GM23248 (cell line): ENCODE results near the gene MLST8. TPM values are rescaled to one million over a fixed set of nuclear protein-coding genes. Genes with fewer than 3 reads are reported as not detected.
"Not testable (repeated sequence)": the region's sequence is repeated elsewhere in the genome, so short reads cannot be mapped to it uniquely, and the experiment has no call there.

Experiments
- DNase-seq: peaks from one replicate; pipeline ENCODE4 v3.0.0-alpha.2; 2015
- H2AFZ ChIP-seq: fragments of 200-600 bp; sonication (generic); 2 replicates; pipeline ENCODE4 v1.6.1; 2016; ENCODE audit warnings: antibody characterized with exemption
- H3F3A ChIP-seq: fragments of 200-600 bp; sonication (generic); 2 replicates; pipeline ENCODE4 v1.6.1; 2016; ENCODE audit warnings: mild to moderate bottlenecking, antibody characterized with exemption, mixed run types; ENCODE audit not compliant: insufficient read depth
- H3K27ac ChIP-seq: fragments of 200-600 bp; sonication (generic); 2 replicates; pipeline ENCODE4 v1.5.1; 2016; ENCODE audit warnings: mild to moderate bottlenecking
- H3K27me3 ChIP-seq: fragments of 200-600 bp; sonication (generic); replicated peaks from 2 replicates; pipeline ENCODE4 v1.6.1; 2016; ENCODE audit warnings: mild to moderate bottlenecking; ENCODE audit not compliant: insufficient read depth
- H3K36me3 ChIP-seq: fragments of 200-600 bp; sonication (generic); 2 replicates; pipeline ENCODE4 v1.6.1; 2016; ENCODE audit warnings: low read depth, mild to moderate bottlenecking
- H3K4me1 ChIP-seq: fragments of 200-600 bp; sonication (generic); 2 replicates; pipeline ENCODE4 v1.6.1; 2016; ENCODE audit warnings: mild to moderate bottlenecking; ENCODE audit not compliant: insufficient read depth
- H3K4me2 ChIP-seq: fragments of 200-600 bp; sonication (generic); one replicate; pipeline ENCODE4 v1.6.1; 2016; ENCODE audit warnings: mild to moderate bottlenecking; ENCODE audit not compliant: unreplicated experiment
- H3K4me3 ChIP-seq: fragments of 200-600 bp; sonication (generic); 2 replicates; pipeline ENCODE4 v1.5.1; 2016; ENCODE audit warnings: mild to moderate bottlenecking
- H3K79me2 ChIP-seq: fragments of 200-600 bp; sonication (generic); 2 replicates; pipeline ENCODE4 v1.6.1; 2016; ENCODE audit warnings: mild to moderate bottlenecking; ENCODE audit not compliant: insufficient read depth
- H3K9ac ChIP-seq: fragments of 200-600 bp; sonication (generic); 2 replicates; pipeline ENCODE4 v1.6.1; 2016; ENCODE audit warnings: mild to moderate bottlenecking
- H3K9me2 ChIP-seq: fragments of 200-600 bp; sonication (generic); 2 replicates; pipeline ENCODE4 v1.6.1; 2016; ENCODE audit warnings: mixed run types, mild to moderate bottlenecking, moderate library complexity; ENCODE audit not compliant: insufficient read depth
- H3K9me3 ChIP-seq: fragments of 200-600 bp; sonication (generic); one replicate; pipeline ENCODE4 v1.6.1; 2017; ENCODE audit warnings: low read depth
- H4K20me1 ChIP-seq: fragments of 200-600 bp; sonication (generic); 2 replicates; pipeline ENCODE4 v1.6.0; 2016; ENCODE audit not compliant: insufficient read depth
- EZH2 ChIP-seq: fragments of 200-600 bp; sonication (generic); IDR thresholded peaks from 2 replicates; pipeline ENCODE4 v1.6.1; 2018; ENCODE audit warnings: antibody characterized with exemption, mild to moderate bottlenecking; ENCODE audit not compliant: insufficient read depth, poor library complexity, severe bottlenecking
- EZH2phosphoT487 ChIP-seq: fragments of 200-600 bp; sonication (generic); IDR thresholded peaks from 2 replicates; pipeline ENCODE4 v1.6.1; 2018; ENCODE audit warnings: antibody characterized with exemption, moderate library complexity, mild to moderate bottlenecking, low read depth; ENCODE audit not compliant: insufficient read depth
- WGBS, 2 experiments: methylation state at CpG; one replicate each; pipeline ENCODE4 v1.1.6; 2015 to 2017; ENCODE audit warnings: low lambda C conversion rate in 2 of 2, low coverage in 1 of 2; ENCODE audit errors: missing lambda C conversion rate in 2 of 2; 5-methylcytosine and 5-hydroxymethylcytosine counted together
- in situ Hi-C: fragments of 300-500 bp; cut with MboI; formaldehyde crosslinking; loops from 2 replicates; pipeline ENCODE4 v1.15.0; 2020
- polyA plus RNA-seq: library from polyadenylated mRNA; unstranded; fragments of >200 nt; fragmentation: Nextera tagmentation; extraction: Ambion mirVana; gene quantifications from 2 replicates; pipeline ENCODE4 v1.2.1, GENCODE V29; 2016
- total RNA-seq: library from RNA; depleted of rRNA; stranded (reverse); fragments of >200 nt; shearing (Covaris generic); gene quantifications from 2 replicates; pipeline ENCODE4 v1.2.3, GENCODE V29; 2014; rRNA removed

Gene MLST8
- total and polyA plus RNA-seq, 2 experiments from 2014 or later = 46.5 to 62.9 TPM

- Histone ChIP-seq H3F3A (peaks cover 32% of the 10 kb centered on the region), H3K9ac (no peak overlapping the region), H3K27ac (peak overlapping the region; percentile 73), H3K4me3 (no peak overlapping the region), H3K36me3 (peaks cover 38% of the 10 kb centered on the region), H3K27me3 (no peaks in the 10 kb centered on the region), H2AFZ (no peak overlapping the region), H3K9me3 (no peaks in the 10 kb centered on the region), H3K79me2 (peaks cover 59% of the 10 kb centered on the region), H3K9me2 (no peaks in the 10 kb centered on the region), H3K4me1 (peaks cover 14% of the 10 kb centered on the region; the same call in 1 of the 2 replicates), H3K4me2 (no peak overlapping the region), H4K20me1 (0 out of 2 replicates have a peak, but pooled peaks cover 3% of the 10 kb centered on the region)
- TF ChIP-seq EZH2phosphoT487 (no peak), EZH2 (no peak)
- in situ Hi-C loops = no loop called here
- no peak for DNase-seq
- 98 to 99% methylated on average over 7 of the region's 7 CpGs for WGBS, 2 experiments
Observed at GRCh38 chr16:2252806-2253148, 47.5 kb downstream of the MLST8 start.

- H4K20me1 ChIP-seq = 0 out of 2 replicates have a peak, but pooled peaks cover 3% of the 10 kb centered on the region
- peaks cover 44% of the 10 kb centered on the region for H3K36me3 ChIP-seq
- peaks cover 59% of the 10 kb centered on the region for H3K79me2 ChIP-seq
Observed at GRCh38 chr16:2253293-2253692, 48.0 kb downstream of the MLST8 start.

GRCh38 chr16:2256531-2257140 is 51.4 kb downstream of the MLST8 start:
- Histone ChIP-seq H3K9me2 (no peaks in the 10 kb centered on the region), H3K27ac (no peak overlapping the region), H4K20me1 (0 out of 2 replicates have a peak, but pooled peaks cover 3% of the 10 kb centered on the region), H3K9ac (no peak overlapping the region), H3K36me3 (peaks cover 75% of the 10 kb centered on the region), H3K9me3 (no peaks in the 10 kb centered on the region), H2AFZ (no peak overlapping the region), H3K4me1 (peaks cover 5% of the 10 kb centered on the region; the same call in 1 of the 2 replicates), H3F3A (peaks cover 58% of the 10 kb centered on the region), H3K4me2 (no peak overlapping the region), H3K4me3 (no peak overlapping the region), H3K79me2 (peaks cover 68% of the 10 kb centered on the region), H3K27me3 (no peaks in the 10 kb centered on the region)
- 89 to 90% methylated on average over 12 of the region's 12 CpGs for WGBS, 2 experiments
- TF ChIP-seq EZH2 = no peak
- TF ChIP-seq EZH2phosphoT487 = no peak
- in situ Hi-C loops = no loop called here
- DNase-seq = no peak

More at GRCh38 chr16:2253293-2253692, 48.0 kb downstream of the MLST8 start:
- no peak overlapping the region for H3K27ac ChIP-seq
- DNase-seq = no peak
- in situ Hi-C loops = no loop called here
- H3K27me3 ChIP-seq = no peaks in the 10 kb centered on the region
- TF ChIP-seq EZH2phosphoT487 (no peak), EZH2 (no peak)
- peaks cover 36% of the 10 kb centered on the region for H3F3A ChIP-seq
- H3K4me1 ChIP-seq = peaks cover 14% of the 10 kb centered on the region; the same call in 1 of the 2 replicates
- H3K4me3 ChIP-seq = no peak overlapping the region
- no peaks in the 10 kb centered on the region for H3K9me2 ChIP-seq
- no peak overlapping the region for H3K9ac ChIP-seq
- no peak overlapping the region for H3K4me2 ChIP-seq
- no peaks in the 10 kb centered on the region for H3K9me3 ChIP-seq
- H2AFZ ChIP-seq = no peak overlapping the region
- 83 to 86% methylated on average over 11 of the region's 11 CpGs for WGBS, 2 experiments

DNA sequence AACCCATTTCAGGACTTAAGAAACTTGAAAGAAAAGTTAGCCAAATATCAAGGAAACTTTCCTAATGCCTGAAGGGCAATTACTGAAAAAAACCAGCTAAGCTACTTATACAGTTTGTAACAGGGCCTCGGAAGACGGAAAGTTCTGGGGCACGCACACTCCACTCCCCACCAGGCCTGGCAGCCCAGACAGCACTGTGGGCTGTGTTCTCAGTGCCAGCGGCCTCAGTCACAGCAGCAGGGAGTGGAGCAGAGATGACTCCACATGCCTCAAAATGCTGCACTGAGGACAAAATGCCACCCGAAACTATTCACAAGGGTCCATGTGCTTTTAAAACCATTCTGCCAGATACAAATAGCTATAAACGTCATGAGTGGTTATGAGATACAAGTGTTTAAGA is 52.5 kb downstream of the MLST8 start:
- H3K79me2 ChIP-seq = peaks cover 79% of the 10 kb centered on the region
- peaks cover 50% of the 10 kb centered on the region for H3F3A ChIP-seq
- no peak overlapping the region for H2AFZ ChIP-seq
- no peaks in the 10 kb centered on the region for H3K27me3 ChIP-seq
- TF ChIP-seq EZH2phosphoT487 (no peak), EZH2 (no peak)
- no peaks in the 10 kb centered on the region for H3K9me2 ChIP-seq
- in situ Hi-C loops = no loop called here
- H3K9ac ChIP-seq = no peak overlapping the region
- H3K27ac ChIP-seq = no peak overlapping the region
- no peaks in the 10 kb centered on the region for H3K9me3 ChIP-seq
- no peak for DNase-seq
- no peak overlapping the region for H3K4me3 ChIP-seq
- 89 to 91% methylated on average over 6 of the region's 6 CpGs for WGBS, 2 experiments
- H3K4me1 ChIP-seq = no peaks in the 10 kb centered on the region
- H4K20me1 ChIP-seq = 0 out of 2 replicates have a peak, but pooled peaks cover 3% of the 10 kb centered on the region
- H3K36me3 ChIP-seq = peaks cover 86% of the 10 kb centered on the region
- H3K4me2 ChIP-seq = no peak overlapping the region

DNA sequence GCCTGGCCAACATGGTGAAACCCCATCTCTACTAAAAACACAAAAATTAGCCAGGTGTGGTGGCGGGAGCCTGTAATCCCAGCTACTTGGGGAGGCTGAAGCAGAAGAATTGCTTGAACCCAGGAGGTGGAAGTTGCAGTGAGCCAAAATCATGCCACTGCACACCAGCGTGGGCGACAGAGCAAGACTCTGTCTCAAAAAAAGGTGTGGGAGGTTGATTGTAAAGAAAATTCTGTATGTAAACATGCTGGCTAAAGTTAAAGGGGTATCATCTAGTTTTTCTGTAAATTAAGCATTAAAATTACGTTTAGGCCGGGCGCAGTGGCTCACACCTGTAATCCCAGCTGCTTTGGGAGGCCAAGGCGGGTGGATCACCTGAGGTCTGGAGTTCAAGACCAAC is 53.3 kb downstream of the MLST8 start:
- in situ Hi-C loops = not testable (repeated sequence)

More for the DNA sequence above, 53.3 kb downstream of the MLST8 start:
- H3K9ac ChIP-seq, H3K9me3 ChIP-seq, H3K9me2 ChIP-seq, H3K27me3 ChIP-seq, H3K4me1 ChIP-seq, H2AFZ ChIP-seq, H3K4me2 ChIP-seq, H3K4me3 ChIP-seq, DNase-seq, H3K27ac ChIP-seq, H4K20me1 ChIP-seq: not testable (repeated sequence)
- WGBS, 2 experiments = 96 to 97% methylated on average over 7 of the region's 7 CpGs
- Histone ChIP-seq H3K36me3 (peaks cover 86% of the 10 kb centered on the region), H3F3A (peaks cover 45% of the 10 kb centered on the region), H3K79me2 (peaks cover 87% of the 10 kb centered on the region)

Other genes with a start within 250 kb of the MLST8 start
- 136 and 220 TPM in 2 replicates for gene NDUFB10, start 245.9 kb upstream of the MLST8 start, total RNA-seq
- gene NDUFB10, start 245.9 kb upstream of the MLST8 start, polyA plus RNA-seq = 266 and 279 TPM in 2 replicates
- 1,339 and 1,536 TPM in 2 replicates for gene RPS2, start 240.6 kb upstream of the MLST8 start, total RNA-seq
- gene RPS2, start 240.6 kb upstream of the MLST8 start, polyA plus RNA-seq = 1,060 and 1,077 TPM in 2 replicates
- not detected in 2 replicates for gene RNF151, start 238.6 kb upstream of the MLST8 start, total RNA-seq
- 0.25 TPM in 1 of 2 replicates, not detected in the other for gene RNF151, start 238.6 kb upstream of the MLST8 start, polyA plus RNA-seq
- gene TBL3, start 233.4 kb upstream of the MLST8 start, total RNA-seq = 43.7 and 68.5 TPM in 2 replicates
- 46.8 and 52.0 TPM in 2 replicates for gene TBL3, start 233.4 kb upstream of the MLST8 start, polyA plus RNA-seq
- gene NOXO1, start 224.0 kb upstream of the MLST8 start, total RNA-seq = not detected in 2 replicates
- 0.23 TPM in 1 of 2 replicates, not detected in the other for gene NOXO1, start 224.0 kb upstream of the MLST8 start, polyA plus RNA-seq
- 16.4 and 26.4 TPM in 2 replicates for gene GFER, start 221.3 kb upstream of the MLST8 start, total RNA-seq
- 31.0 and 31.6 TPM in 2 replicates for gene GFER, start 221.3 kb upstream of the MLST8 start, polyA plus RNA-seq
- 0.22 and 0.76 TPM in 2 replicates for gene SYNGR3, start 215.5 kb upstream of the MLST8 start, total RNA-seq
- 0.72 and 1.3 TPM in 2 replicates for gene SYNGR3, start 215.5 kb upstream of the MLST8 start, polyA plus RNA-seq
- gene ZNF598, start 195.6 kb upstream of the MLST8 start, total RNA-seq = 21.2 and 23.4 TPM in 2 replicates
- gene ZNF598, start 195.6 kb upstream of the MLST8 start, polyA plus RNA-seq = 12.2 and 14.1 TPM in 2 replicates
- not detected in 2 replicates for gene NPW, start 185.7 kb upstream of the MLST8 start, total RNA-seq
- 2.1 and 3.0 TPM in 2 replicates for gene NPW, start 185.7 kb upstream of the MLST8 start, polyA plus RNA-seq
- 27.3 and 39.7 TPM in 2 replicates for gene NHERF2, start 178.6 kb upstream of the MLST8 start, total RNA-seq
- gene NHERF2, start 178.6 kb upstream of the MLST8 start, polyA plus RNA-seq = 29.0 and 45.1 TPM in 2 replicates
- 19.9 and 22.8 TPM in 2 replicates for gene NTHL1, start 157.6 kb upstream of the MLST8 start, total RNA-seq
- gene NTHL1, start 157.6 kb upstream of the MLST8 start, polyA plus RNA-seq = 20.3 and 21.2 TPM in 2 replicates
- gene TSC2, start 157.5 kb upstream of the MLST8 start, total RNA-seq = 53.7 and 84.6 TPM in 2 replicates
- 43.3 and 52.2 TPM in 2 replicates for gene TSC2, start 157.5 kb upstream of the MLST8 start, polyA plus RNA-seq
- gene PKD1, start 69.6 kb upstream of the MLST8 start, total RNA-seq = 200 and 201 TPM in 2 replicates
- gene PKD1, start 69.6 kb upstream of the MLST8 start, polyA plus RNA-seq = 43.7 and 48.4 TPM in 2 replicates
- not detected in 2 replicates for gene RAB26, start 56.8 kb upstream of the MLST8 start, total RNA-seq
- gene RAB26, start 56.8 kb upstream of the MLST8 start, polyA plus RNA-seq = 0.30 and 0.71 TPM in 2 replicates
- gene TRAF7, start 49.7 kb upstream of the MLST8 start, total RNA-seq = 72.7 and 74.2 TPM in 2 replicates
- gene TRAF7, start 49.7 kb upstream of the MLST8 start, polyA plus RNA-seq = 28.8 and 29.3 TPM in 2 replicates
- gene CASKIN1, start 8.8 kb upstream of the MLST8 start, total RNA-seq = under 0.01 TPM in 1 of 2 replicates, not detected in the other
- not detected in 2 replicates for gene CASKIN1, start 8.8 kb upstream of the MLST8 start, polyA plus RNA-seq
- 2.1 and 2.9 TPM in 2 replicates for gene BRICD5, start 5.4 kb downstream of the MLST8 start, total RNA-seq
- 0.22 and 0.56 TPM in 2 replicates for gene BRICD5, start 5.4 kb downstream of the MLST8 start, polyA plus RNA-seq
- gene PGP, start 9.4 kb downstream of the MLST8 start, total RNA-seq = 21.4 and 25.5 TPM in 2 replicates
- 10.1 TPM in 2 replicates for gene PGP, start 9.4 kb downstream of the MLST8 start, polyA plus RNA-seq
- gene E4F1, start 18.1 kb downstream of the MLST8 start, total RNA-seq = 32.7 and 41.5 TPM in 2 replicates
- gene E4F1, start 18.1 kb downstream of the MLST8 start, polyA plus RNA-seq = 13.5 and 15.5 TPM in 2 replicates
- gene DNASE1L2, start 31.0 kb downstream of the MLST8 start, total RNA-seq = 0.13 TPM in 1 of 2 replicates, not detected in the other
- 0.80 and 0.89 TPM in 2 replicates for gene DNASE1L2, start 31.0 kb downstream of the MLST8 start, polyA plus RNA-seq
- 53.2 and 92.0 TPM in 2 replicates for gene ECI1, start 46.1 kb downstream of the MLST8 start, total RNA-seq
- gene ECI1, start 46.1 kb downstream of the MLST8 start, polyA plus RNA-seq = 106 and 116 TPM in 2 replicates
- gene RNPS1, start 62.7 kb downstream of the MLST8 start, total RNA-seq = 104 and 115 TPM in 2 replicates
- gene RNPS1, start 62.7 kb downstream of the MLST8 start, polyA plus RNA-seq = 176 and 181 TPM in 2 replicates
- 0.76 and 2.1 TPM in 2 replicates for gene ABCA3, start 135.3 kb downstream of the MLST8 start, total RNA-seq
- gene ABCA3, start 135.3 kb downstream of the MLST8 start, polyA plus RNA-seq = 0.47 and 0.64 TPM in 2 replicates
- 11.5 and 15.7 TPM in 2 replicates for gene CCNF, start 224.0 kb downstream of the MLST8 start, total RNA-seq
- 9.3 and 10.5 TPM in 2 replicates for gene CCNF, start 224.0 kb downstream of the MLST8 start, polyA plus RNA-seq